HG03354 (cell line): Measurements from ENCODE around the gene FAM50B.

Experiments used
- ATAC-seq: cut with Tn5 transposase; IDR thresholded peaks from one replicate; pipeline ENCODE4 v1.9.1; 2021; ENCODE audit warnings: mild to moderate bottlenecking; ENCODE audit not compliant: unreplicated experiment, poor library complexity, severe bottlenecking

FAM50B gene

GRCh38 chr6:3848925-3849605 lies at the start of gene FAM50B:
TSS of gene FAM50B (plus strand) at chr6:3849373. CDS start at chr6:3849812, 439 bp downstream.
- ATAC-seq: peak; percentile 98

- no peak for ATAC-seq
Measured at GRCh38 chr6:3799719-3800118, 49.5 kb upstream of the FAM50B start.

- ATAC-seq: no peak
Measured at GRCh38 chr6:3800850-3801591, 48.2 kb upstream of the FAM50B start.

GRCh38 chr6:3801960-3802359 lies 47.2 kb upstream of the FAM50B start:
- ATAC-seq: peak; percentile 49

- ATAC-seq: no peak
Measured at GRCh38 chr6:3803627-3804468, 45.3 kb upstream of the FAM50B start.

GRCh38 chr6:3804964-3805363 lies 44.2 kb upstream of the FAM50B start:
- no peak for ATAC-seq

- no peak for ATAC-seq
Measured at GRCh38 chr6:3805448-3806123, 43.6 kb upstream of the FAM50B start.

GRCh38 chr6:3806169-3806922 lies 42.8 kb upstream of the FAM50B start:
- ATAC-seq: no peak

- ATAC-seq: no peak
Measured at GRCh38 chr6:3808199-3808598, 41.0 kb upstream of the FAM50B start.

GRCh38 chr6:3808759-3809514 lies 40.2 kb upstream of the FAM50B start:
- ATAC-seq: no peak

- no peak for ATAC-seq
Measured at GRCh38 chr6:3809515-3809891, 39.7 kb upstream of the FAM50B start.

- ATAC-seq: no peak
Measured at GRCh38 chr6:3809982-3810381, 39.2 kb upstream of the FAM50B start.

GRCh38 chr6:3811191-3811590 lies 38.0 kb upstream of the FAM50B start:
- no peak for ATAC-seq

- ATAC-seq: no peak
Measured at GRCh38 chr6:3812596-3812995, 36.6 kb upstream of the FAM50B start.

GRCh38 chr6:3813150-3813780 lies 35.9 kb upstream of the FAM50B start:
- ATAC-seq: no peak

GRCh38 chr6:3813918-3814317 lies 35.3 kb upstream of the FAM50B start:
- no peak for ATAC-seq

GRCh38 chr6:3814539-3814938 lies 34.6 kb upstream of the FAM50B start:
- no peak for ATAC-seq

GRCh38 chr6:3816251-3816650 lies 32.9 kb upstream of the FAM50B start:
- ATAC-seq: no peak
